NCI-H1694 (cell line): ENCODE results near the gene DHX40.
"Not testable (repeated sequence)": the region's sequence is repeated elsewhere in the genome, so short reads cannot be mapped to it uniquely, and the experiment has no call there.

ENCODE experiments used
- DNase-seq: peaks from one replicate; lab custom pipeline; 2025; lab: John Stamatoyannopoulos, UW

DHX40 gene

GRCh38 chr17:59631276-59631675 is 65.9 kb downstream of the DHX40 start:
- no peak for DNase-seq

- DNase-seq = no peak
These were observed 67.0 kb downstream of the DHX40 start for GRCh38 chr17:59632398-59632797.

- no peak for DNase-seq
These were observed 68.4 kb downstream of the DHX40 start for GRCh38 chr17:59633658-59634359.

GRCh38 chr17:59634632-59635541 is 69.5 kb downstream of the DHX40 start:
- DNase-seq = no peak

GRCh38 chr17:59637611-59638310 is 72.4 kb downstream of the DHX40 start:
- no peak for DNase-seq

- DNase-seq = no peak
These were observed 73.1 kb downstream of the DHX40 start for GRCh38 chr17:59638553-59638952.

GRCh38 chr17:59641799-59642484 is 76.5 kb downstream of the DHX40 start:
- DNase-seq = no peak

GRCh38 chr17:59642565-59642964 is 77.2 kb downstream of the DHX40 start:
- DNase-seq = no peak

DNA sequence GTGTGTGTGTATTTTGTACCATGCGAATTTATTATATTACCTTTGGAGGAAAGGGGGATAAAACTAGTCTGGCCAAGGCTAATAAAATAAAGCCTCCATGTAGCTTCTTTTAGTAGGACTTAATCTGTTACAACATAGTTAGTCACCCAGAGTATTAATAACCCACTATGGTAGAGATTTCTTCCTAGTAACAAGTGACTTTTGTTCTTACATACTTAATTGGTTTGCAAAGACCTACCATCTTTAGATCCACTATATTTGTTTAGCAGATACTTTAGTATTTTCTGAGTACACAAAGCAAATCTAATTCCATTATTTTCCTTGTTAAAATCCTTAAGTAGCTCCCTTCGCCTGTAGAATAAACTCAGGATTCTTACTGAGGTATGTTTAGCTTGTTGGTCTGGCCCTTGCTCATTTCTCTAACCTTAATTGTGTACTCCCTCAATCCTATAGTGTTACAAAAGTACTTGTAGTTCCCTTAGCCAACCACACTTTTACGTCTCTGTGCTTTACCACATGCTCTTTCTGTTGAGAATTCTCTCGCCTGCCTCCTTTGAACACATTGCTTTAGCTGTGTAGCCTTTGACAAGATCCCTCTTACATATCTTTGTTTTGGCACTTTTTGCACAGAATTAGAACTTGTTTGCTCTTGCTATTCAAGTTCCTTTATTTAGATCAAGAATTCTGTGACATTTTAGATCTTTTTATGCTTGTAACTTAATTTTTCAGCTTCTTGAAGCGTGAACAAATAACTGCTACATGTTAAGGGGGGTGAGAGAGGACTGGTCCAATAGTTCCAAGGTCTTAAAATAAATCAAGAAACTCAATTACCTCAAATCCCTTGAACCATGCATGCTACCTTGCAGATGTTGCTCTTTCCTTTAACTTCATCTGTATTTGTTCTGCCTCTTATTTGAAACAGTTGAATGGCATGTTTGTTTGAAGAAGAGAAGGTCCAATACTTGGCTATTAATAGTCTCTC is 78.0 kb downstream of the DHX40 start:
- DNase-seq = no peak

GRCh38 chr17:59647288-59647687 is 81.9 kb downstream of the DHX40 start:
- DNase-seq = no peak

GRCh38 chr17:59649886-59650285 is 84.5 kb downstream of the DHX40 start:
- no peak for DNase-seq

GRCh38 chr17:59650642-59651041 is 85.2 kb downstream of the DHX40 start:
- DNase-seq = no peak

GRCh38 chr17:59651346-59651745 is 85.9 kb downstream of the DHX40 start:
- DNase-seq = no peak

- DNase-seq = no peak
These were observed 86.7 kb downstream of the DHX40 start for GRCh38 chr17:59652119-59652518.

- not testable (repeated sequence) for DNase-seq
These were observed 91.2 kb downstream of the DHX40 start for GRCh38 chr17:59656624-59657023.
